ENCODE measurements around the gene SLCO1B3.
"Not testable (repeated sequence)": the region's sequence is repeated elsewhere in the genome, so short reads cannot be mapped to it uniquely, and the experiment has no call there.

The SLCO1B3 gene

DNA sequence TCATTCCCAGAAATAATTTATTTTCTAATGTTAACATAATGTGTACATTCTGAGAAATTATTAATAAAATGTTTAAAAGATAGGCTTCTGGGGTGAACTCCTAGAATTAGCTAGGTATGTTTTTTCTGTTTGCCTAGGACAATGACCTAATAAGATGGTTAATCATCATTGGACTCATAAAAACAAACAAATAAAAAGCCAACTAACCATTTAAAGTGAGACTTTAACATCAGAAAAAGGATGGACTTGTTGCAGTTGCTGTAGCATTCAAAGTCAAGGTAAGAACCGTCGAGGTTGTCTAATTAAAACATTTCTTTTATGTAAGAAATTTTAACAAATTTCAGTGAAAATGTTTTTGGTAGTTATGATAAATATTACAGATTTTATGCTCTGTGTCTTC lies at the start of gene SLCO1B3:
TSS of gene SLCO1B3 (plus strand) at position 219 of the 400 bp plus-strand sequence. CDS start 5,034 bp downstream, outside the sequence.
- DNase-seq: no peak

- DNase-seq: no peak
Observed at GRCh38 chr12:20777420-20777819, 33.1 kb upstream of the SLCO1B3 start.

GRCh38 chr12:20778969-20779368 lies 31.5 kb upstream of the SLCO1B3 start:
- DNase-seq: no peak

- not testable (repeated sequence) for DNase-seq
Observed at GRCh38 chr12:20779971-20780370, 30.5 kb upstream of the SLCO1B3 start.

DNA sequence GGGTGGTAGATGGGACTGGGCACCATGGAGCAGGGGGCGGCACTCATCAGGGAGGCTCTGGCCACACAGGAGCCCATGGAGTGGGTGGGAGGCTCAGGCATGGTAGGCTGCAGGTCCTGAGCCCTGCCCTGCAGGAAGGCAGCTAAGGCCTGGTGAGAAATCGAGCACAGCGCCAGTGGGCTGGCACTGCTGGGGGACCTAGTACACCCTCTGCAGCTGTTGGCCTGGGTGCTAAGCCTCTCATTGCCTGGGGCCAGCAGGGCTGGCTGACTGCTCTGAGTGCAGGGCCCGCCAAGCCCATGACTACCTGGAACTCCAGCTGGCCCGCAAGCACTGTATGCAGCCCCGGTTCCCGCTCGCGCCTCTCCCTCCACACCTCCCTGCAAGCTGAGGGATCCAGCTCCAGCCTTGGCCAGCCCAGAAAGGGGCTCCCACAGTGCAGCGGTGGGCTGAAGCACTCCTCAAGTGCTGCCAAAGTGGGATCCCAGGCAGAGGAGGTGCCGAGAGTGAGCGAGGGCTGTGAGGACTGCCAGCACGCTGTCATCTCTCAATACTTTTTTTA lies 26.6 kb upstream of the SLCO1B3 start:
- not testable (repeated sequence) for DNase-seq

GRCh38 chr12:20792971-20793370 lies 17.5 kb upstream of the SLCO1B3 start:
- no peak for DNase-seq

GRCh38 chr12:20798554-20798953 lies 12.0 kb upstream of the SLCO1B3 start:
- no peak for DNase-seq

- no peak for DNase-seq
Observed at GRCh38 chr12:20800160-20800559, 10.3 kb upstream of the SLCO1B3 start.

GRCh38 chr12:20801035-20801434 lies 9.5 kb upstream of the SLCO1B3 start:
- no peak for DNase-seq

DNA sequence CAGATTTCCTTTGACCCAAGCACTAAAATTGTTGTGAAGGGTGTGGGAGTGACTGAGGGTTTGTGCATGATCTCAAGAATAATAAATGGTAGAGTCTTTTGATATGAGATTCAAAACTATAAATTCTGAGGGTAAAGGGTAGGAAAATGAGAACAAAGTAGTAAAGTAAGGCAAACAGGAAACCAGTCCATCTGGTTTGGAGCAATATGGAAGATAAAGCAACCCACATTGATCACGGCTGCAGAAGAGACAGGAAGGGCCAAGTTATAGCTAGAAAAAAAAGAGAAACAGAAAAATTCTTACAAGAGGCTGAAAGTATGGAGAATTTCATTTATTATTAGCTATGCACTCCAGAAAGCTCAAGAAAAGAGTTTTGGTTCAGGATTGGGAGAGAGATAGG lies 4.6 kb upstream of the SLCO1B3 start:
- DNase-seq: no peak

- DNase-seq: no peak
Observed at GRCh38 chr12:20807192-20808080, 3.1 kb upstream of the SLCO1B3 start.

GRCh38 chr12:20808521-20808920 lies 2.0 kb upstream of the SLCO1B3 start:
- no peak for DNase-seq

GRCh38 chr12:20815574-20815973 lies 5.1 kb downstream of the SLCO1B3 start:
- no peak for DNase-seq

GRCh38 chr12:20822415-20822814 lies 11.9 kb downstream of the SLCO1B3 start:
- DNase-seq: no peak

- DNase-seq: no peak
Observed at GRCh38 chr12:20822925-20823324, 12.4 kb downstream of the SLCO1B3 start.

DNA sequence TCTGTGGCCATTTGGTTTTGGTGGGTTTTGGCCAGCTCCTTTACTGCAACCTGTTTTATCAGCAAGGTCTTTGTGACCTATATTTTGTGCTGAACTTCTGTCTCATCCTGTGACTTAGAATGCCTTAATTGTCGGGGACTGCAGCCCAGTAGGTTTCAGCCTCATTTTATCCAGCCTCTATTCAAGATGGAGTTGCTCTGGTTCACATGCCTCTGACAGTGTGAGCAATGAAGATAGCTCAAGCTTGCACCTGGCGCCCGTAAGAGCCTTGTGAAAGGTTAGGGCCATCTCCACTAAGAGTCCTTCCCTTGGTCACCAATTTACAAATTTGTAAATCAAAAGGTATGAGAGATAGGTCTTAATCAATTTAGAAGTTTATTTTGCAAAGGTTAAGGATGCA lies 19.4 kb downstream of the SLCO1B3 start:
- DNase-seq: no peak

GRCh38 chr12:20830456-20830855 lies 20.0 kb downstream of the SLCO1B3 start:
- no peak for DNase-seq

DNA sequence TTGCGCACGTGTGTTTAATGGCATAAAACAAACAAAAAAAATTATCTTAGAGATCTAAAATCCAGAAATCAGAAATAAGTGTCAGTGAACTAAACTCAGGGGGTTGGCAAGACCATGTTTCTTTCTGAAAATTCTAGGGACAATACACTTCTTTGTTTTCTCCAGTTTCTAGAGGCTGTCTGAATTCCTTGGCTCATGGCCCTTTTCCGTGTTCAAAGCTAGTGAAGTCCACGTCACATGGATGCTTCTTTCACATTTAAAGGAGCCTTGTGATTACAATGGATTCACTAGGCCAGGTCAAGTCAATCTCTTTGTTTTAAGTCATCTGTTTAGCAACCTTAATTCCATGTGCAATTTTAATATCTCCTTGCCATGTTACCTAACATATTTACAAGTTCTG lies 22.4 kb downstream of the SLCO1B3 start:
- no peak for DNase-seq

GRCh38 chr12:20852649-20853048 lies 42.1 kb downstream of the SLCO1B3 start:
- no peak for DNase-seq

DNA sequence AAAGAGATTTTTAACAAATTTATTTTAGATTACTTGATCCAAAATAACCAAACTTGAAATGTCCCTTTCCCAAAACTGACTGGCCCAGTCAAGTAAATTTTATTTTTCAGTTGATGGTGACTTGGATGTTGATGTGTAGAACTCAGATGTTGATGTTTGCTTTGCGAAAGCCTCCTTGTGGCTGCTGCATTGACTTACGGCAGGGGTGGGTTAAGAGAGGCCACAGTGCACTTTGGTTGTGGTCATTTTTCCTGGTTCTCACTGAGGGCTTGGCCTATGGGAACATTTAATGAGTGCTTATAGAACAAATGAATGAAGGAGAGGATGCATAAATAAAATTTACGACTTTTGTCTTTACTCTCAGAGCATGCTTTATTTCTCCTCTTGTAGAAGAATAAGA lies 52.6 kb downstream of the SLCO1B3 start:
- DNase-seq: no peak

- no peak for DNase-seq
Observed at GRCh38 chr12:20865873-20866272, 55.4 kb downstream of the SLCO1B3 start.

DNA sequence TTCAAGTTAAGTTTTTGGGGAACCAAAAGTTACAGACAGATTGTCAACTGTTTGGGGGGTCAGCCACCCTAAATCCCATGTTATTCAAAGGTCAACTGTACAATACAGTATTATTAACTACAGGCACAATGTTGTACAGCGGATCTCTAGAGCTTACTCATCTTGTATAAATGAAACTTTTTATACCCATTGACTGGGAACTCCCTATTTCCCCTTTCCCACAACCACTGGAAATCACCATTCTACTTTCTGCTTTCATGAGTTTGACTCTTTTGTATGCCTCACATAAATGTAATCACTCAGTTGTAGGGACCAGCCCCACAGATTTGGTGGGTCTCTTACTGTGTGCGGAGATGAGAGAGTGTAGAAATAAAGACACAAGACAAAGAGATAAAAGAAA lies 57.8 kb downstream of the SLCO1B3 start:
- no peak for DNase-seq

DNA sequence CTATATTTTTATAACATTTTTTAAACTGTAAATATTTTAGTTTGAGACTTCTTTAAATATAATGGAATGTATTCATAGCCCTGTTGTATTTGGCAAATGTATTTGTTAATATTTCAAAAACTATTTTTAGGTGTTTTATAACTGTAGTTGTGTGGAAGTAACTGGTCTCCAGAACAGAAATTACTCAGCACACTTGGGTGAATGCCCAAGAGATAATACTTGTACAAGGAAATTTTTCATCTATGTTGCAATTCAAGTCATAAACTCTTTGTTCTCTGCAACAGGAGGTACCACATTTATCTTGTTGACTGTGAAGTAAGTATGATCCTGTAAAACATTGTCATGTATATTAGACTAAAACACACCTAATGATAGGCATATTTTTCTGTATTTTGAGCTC lies 72.8 kb downstream of the SLCO1B3 start:
- DNase-seq: no peak

DNA sequence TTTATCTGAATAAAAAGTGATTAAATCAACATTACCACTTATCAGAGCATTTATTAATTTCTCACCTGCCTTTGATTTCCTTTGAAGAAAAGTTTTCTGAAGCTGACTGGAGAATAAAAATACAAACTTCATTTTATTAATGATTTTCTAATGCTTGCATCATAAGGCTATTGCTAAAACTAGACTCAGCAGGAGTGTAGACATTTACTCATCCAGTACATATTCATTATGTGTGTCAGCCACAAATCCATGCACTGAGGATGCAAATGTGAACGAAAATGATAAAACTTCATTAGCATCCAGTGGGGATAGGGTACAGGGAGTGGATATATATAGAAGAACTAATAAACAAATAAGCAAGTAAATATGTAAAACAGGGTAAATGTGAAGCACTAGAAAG lies 74.6 kb downstream of the SLCO1B3 start:
- no peak for DNase-seq

DNA sequence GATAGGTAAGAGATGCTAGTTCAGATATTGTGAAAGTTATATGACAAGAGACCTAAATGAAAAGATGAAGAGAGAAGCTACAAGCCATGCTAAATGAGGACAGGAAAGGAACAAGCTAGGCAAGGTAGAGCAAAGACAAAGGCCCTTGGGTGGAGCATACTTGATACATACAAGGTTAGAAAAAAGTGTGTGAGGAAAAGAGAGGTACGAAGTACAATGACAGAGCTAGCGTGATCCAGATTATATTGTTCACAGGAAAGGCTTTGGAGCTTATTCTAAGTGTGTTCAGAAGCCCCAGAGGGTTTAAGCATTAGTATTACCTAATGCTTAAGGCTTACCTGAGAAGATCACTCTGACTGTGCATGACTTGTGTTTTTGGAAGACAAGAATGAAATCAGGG lies 75.0 kb downstream of the SLCO1B3 start:
- DNase-seq: no peak

All from bone marrow (tissue), 2 donors.